HUDEP-2 (cell line): ENCODE data around the gene GALNT3.
A peak's percentile ranks its signal among the peaks of the same experiment; 100 is the strongest.

ENCODE experiments used
- DNase-seq, 76 experiments: peaks; one replicate each; lab custom pipeline; 2025; ENCODE audit not compliant: unreplicated experiment in 76 of 76; lab: John Stamatoyannopoulos, UW

The GALNT3 gene

DNA sequence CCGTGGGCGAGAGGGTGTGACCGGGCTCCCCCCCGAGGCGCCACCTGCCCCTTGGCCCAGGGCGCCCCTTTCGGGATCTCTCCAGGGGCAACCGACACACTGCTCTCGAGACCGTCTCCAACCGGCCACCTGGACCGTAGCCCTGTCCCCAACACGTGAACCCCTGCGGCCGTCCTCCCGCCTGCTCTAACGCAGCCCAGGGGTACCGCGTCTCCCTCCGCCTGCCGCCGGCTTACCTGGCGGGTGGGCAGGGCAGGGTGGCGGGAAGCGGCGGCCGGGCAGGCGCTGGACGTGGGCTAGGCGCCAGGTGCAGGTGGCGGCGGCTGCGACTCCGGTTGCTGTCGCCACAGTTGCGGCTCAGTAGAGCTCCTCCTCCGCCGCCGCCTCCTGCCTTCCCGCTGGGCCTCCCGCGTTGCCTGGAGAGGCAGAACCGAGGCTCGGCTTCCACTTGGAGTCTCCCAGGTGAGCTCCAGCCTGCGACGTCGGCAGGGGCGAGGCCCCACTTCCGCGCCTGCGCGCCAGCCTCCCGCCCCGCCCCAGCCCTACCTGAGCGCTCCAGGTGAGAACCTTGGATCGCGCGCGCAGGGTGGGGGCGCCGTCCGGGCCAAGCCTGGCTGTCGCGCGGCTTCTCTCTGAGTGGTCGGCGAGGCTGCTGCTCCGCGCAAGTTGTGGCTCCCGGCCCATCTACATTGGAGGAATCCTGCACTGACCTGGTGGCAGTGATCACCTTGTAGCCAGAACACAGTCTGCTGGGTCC lies at the start of gene GALNT3:
TSS of gene GALNT3 (minus strand) at position 469 of the 757 bp plus-strand sequence. CDS start 23,547 bp downstream, outside the sequence.
- DNase-seq, result no peak

DNA sequence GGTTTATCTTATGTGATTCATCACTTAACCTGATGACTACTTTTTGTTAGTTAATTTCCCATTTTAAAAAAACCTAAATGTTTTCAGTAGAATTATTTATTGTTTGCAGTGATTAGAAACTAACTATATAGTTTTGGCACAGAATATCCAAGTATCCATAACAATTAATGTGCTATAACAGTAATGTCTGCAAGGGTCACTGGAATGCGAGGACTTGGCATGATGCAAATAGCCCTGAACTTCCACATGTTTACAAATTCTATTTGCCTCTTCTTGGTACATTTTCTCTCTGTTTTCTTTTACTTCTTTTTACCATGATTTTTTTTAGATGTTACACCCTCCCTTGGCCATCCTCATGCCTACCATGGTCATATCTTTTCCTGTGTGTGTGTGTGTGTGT lies 49.3 kb upstream of the GALNT3 start:
- DNase-seq, result no peak

DNA sequence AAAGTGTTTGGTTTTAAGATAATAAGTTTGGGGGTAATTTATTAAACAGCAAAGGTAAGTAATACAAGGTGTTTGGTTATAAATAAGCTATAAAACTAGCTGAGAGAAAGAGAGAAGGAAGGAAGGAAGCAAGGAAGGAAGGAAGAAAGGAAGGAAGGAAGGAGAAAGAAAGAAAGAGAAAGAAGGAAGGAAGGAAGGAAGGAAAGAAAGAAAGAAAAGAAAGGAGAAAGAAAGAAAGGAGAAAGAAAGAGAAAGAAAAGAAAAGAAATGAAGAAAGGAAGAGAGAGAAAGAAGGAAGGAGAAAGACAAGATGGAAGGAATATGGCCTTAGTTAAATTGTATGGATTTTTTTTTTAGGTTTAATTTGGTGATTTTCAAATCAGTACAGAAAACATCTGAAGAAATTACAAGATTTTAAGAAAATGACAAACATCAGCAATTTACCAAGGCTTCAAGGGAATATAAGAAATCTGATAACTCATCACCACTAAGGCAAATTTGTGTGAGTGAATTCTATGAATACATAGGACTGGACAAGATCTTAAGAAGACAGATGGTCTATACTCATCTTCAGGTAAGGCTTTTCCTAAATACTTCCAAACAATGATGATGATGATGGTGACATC lies 46.4 kb upstream of the GALNT3 start:
- DNase-seq, result no peak

GRCh38 chr2:165839610-165840009 lies 45.6 kb upstream of the GALNT3 start:
- no peak for DNase-seq

DNA sequence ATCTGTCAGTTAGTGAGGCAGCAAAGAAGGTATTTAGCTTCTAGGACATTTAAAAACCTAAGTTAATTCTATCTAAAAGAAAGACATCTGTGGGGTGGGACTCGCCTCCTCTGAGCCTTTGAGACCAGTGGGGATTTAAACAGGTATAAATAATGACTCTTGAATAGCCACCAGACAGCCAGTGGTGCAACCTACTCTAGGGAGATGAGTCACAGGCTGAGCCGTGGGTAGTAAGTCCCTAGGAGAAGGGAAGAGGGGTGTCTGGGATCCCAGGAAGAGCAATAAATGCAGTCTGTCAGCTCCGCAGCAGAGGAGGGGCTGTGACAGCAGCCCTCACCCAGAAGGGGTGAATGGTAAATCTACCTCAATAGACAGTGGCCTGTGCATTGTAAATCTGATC lies 43.1 kb upstream of the GALNT3 start:
- DNase-seq, result no peak

GRCh38 chr2:165835363-165835762 lies 41.3 kb upstream of the GALNT3 start:
- no peak for DNase-seq

DNA sequence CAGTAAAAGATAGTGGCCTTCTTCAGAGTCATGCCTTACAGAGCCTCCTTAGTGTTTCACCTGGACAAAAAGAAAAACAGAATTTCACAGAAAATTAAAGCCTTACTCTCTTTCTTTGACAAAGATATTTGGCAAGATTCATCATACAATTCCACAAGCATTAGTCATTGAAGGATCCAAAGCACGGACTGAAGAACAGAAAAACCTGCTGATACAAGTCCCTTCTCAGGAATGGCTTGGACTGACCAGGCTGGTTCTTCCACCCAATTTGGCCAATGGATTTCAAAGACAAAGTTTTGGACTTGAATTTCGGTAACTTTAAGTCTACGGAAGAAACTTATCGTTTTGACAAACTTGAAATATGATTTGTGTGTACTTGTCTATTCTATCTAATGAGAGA lies 39.1 kb upstream of the GALNT3 start:
- DNase-seq, result no peak

DNA sequence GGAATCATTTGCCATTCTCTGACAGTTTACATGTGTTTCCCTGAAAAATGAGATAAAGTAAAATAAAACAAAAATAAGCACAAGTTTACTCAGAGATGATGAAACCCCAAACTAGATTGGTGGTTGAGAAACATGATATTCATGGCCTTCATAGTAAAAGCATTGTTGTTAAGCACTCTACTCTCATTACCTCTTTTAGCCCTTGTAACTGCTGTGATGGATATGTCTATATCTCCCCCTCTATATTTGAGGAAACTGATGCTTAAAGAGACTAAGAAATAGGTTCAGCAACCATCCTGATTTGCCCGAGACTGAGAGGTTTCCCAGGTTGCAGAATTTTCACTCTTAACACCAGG lies 33.9 kb upstream of the GALNT3 start:
- no peak for DNase-seq

GRCh38 chr2:165827016-165827920 lies 33.2 kb upstream of the GALNT3 start:
- DNase-seq, result no peak

GRCh38 chr2:165825041-165825440 lies 31.0 kb upstream of the GALNT3 start:
- no peak for DNase-seq

- no peak for DNase-seq
Measured at GRCh38 chr2:165820296-165820695, 26.2 kb upstream of the GALNT3 start.

- no peak for DNase-seq
Measured at GRCh38 chr2:165818920-165819319, 24.9 kb upstream of the GALNT3 start.

DNA sequence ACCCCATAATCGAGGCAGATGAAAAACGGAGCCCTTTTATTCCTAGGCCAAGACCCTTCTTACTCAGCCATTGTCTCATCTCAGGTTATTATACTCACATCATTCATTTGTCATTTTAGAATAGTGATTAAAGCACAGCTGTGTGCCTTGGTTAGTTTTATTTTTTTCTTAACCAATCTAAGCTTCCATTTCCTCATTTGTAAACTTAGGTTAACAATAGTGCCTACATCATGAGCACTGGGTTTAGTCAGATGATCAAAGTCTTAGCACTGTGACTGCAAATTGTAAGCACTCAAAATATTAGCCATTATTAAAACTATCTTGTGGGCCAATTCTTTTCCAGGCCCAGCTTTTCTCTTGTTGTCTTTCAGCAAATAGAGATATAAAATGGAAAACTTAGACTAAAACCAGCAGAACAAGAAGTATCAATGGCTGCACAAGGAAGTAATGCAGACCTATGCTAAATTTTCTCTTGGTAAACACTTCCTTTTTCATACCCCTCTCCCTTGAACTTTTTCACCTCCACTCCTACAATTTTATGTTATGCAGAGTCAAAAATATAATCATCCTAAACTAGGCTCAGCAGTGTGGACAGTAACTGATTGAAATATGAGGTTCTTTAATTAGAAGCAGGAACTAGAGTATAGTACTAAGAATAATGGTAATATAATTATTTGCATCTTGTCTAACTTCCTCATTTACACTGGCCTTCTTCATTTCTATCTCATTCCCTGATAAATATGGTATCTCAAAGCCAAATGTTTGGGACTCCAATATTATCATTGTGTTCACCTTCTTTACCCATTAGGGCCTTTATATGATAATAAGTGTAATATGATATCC lies 21.5 kb upstream of the GALNT3 start:
- DNase-seq, result no peak

DNA sequence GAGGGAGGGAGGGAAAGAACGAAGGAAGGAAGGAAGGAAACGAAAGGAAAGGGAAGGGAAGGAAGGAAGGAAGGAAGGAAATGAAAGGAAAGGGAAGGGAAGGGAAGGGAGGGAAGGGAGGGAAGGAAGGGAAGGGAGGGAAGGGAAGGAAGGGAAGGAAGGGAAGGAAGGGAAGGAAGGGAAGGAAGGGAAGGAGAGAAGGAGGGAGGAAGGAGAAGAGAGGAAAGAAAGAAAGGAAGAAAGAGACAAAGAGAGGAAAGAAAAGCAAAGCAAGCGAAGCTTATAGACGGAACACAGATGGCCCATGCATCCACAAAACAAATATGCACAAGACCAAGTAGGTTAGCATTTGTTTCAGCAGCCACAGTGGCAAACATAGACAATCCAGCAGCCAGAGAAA lies 20.4 kb upstream of the GALNT3 start:
- DNase-seq, result no peak

GRCh38 chr2:165811592-165812370 lies 17.7 kb upstream of the GALNT3 start:
- DNase-seq, result no peak

DNA sequence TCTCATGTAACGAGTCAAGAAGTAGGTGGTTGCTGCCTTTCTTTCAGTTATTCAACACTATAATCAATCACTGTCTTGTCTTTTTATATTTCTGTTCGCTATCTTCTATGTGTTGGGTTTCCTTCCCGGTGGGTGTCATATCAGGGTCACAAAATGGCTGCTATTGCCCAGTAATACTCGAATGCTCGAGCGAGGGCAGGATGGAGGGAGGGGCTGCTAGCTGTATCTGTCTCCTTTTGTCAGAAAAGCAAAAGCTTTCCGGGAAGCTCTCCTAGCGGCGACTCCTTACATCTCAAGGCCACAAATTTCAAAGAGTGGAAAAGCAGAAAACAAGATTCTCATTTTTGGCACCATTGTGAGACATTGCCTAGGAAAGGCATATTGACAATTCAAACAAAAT lies 16.4 kb upstream of the GALNT3 start:
- no peak for DNase-seq

DNA sequence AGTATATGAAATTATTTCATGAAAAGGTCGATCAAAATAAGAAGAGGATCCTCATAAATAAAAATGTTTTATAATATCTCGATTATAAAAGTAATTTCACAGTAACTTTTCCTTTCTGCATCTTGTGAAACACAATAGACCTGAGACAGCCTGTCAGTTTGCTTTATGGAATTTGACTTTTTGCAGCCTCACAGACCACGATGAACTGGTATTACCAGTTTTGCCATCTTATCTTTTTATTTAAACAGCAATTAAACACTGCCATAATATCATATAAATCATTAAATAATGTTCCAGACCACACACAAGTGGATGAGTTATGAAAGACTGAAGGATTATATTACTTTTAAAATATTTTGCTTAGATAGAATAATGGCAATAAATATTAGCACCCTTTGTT lies 10.7 kb upstream of the GALNT3 start:
- DNase-seq, result no peak

DNA sequence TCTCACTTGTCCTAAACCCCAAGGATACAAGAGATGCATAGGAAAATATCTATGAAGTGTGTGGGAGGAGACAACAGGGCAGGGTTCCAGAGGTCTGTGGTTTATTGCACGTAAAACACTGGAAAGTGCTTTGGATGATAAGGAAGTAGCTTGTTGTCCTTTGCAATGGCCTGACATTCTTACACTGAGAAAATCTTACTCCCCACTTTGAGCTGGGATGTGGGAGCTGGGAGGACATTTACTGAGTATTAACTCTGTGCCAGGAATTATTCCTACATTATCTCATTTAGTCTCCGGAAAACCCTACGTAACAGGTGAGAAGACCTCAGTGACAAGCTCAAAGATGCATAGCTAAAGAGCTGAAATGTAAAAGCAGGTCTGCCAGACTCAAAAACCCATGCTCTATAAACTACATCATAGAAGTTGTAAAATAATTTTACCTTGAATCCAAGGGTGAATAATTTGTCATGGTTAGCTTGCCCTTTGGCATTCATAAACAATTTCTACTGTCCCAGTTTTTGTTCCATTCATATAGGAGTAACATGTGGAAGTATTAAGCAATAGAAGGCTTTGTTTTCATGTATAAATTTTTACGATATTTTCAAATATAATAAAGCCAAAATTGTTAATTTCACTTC lies 9.2 kb upstream of the GALNT3 start:
- peak in 3 of 76 experiments; percentile 0 to 20 (median 3) for DNase-seq

DNA sequence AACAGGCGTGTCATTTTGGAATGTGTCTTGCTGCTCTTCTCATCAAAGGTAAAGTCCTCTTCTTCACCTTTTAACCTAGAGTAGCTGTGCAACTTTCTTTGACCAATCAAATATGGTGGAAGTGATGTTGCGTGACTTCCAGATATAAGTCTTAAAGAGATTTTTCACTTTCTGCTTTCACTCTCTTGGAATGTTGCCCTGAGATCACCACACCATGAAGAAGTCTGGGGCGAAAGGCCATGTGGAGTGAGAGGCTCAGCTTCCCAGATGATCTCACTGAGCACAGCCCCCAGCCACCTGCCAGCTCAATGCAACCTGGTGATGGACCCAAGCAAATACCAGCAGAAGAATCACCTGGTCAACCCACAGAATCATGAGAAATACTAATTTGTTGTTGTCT lies 7.1 kb upstream of the GALNT3 start:
- no peak for DNase-seq
